GM19438 (cell line): Measurements from ENCODE around the gene PTGDS.

ENCODE experiments used
- ATAC-seq: cut with Tn5 transposase; IDR thresholded peaks from one replicate; pipeline ENCODE4 v1.9.1; 2021; ENCODE audit warnings: low read depth; ENCODE audit not compliant: unreplicated experiment

PTGDS gene

DNA sequence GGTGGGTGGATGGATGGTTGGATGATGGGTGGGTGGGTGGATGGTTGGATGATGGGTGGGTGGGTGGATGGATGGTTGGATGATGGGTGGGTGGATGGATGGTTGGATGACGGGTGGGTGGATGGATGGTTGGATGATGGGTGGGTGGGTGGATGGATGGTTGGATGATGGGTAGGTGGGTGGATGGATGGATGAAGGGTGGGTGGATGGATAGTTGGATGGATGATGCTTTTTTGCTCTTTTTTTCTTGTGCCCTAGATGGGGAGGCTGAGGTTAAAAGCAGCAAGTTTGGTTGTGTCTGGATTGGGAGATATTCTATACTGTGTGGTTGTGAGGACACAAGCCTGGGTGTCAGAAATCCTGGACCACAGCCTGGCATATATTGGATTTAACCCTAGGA lies 19.8 kb upstream of the PTGDS start:
- ATAC-seq = no peak

DNA sequence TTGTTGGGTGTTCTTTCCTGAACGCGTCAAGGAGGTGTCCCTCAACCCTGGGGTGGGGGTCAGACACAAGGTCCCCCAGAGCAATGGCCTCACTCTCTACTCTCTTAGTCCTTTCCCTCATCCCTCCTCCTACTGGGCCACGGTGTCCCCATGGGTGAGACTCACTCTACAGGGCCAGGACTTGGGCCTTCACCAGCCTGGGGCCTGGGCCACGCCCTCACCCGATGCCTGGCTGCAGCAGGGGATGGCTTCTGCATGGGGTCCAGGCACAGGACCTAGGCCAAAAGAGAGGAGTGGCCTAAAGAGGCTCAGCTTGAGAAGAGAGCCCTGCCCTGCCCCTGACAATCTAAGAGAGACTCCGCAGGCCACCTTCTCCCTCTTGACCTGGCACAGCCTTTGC lies 19.4 kb upstream of the PTGDS start:
- ATAC-seq = no peak

DNA sequence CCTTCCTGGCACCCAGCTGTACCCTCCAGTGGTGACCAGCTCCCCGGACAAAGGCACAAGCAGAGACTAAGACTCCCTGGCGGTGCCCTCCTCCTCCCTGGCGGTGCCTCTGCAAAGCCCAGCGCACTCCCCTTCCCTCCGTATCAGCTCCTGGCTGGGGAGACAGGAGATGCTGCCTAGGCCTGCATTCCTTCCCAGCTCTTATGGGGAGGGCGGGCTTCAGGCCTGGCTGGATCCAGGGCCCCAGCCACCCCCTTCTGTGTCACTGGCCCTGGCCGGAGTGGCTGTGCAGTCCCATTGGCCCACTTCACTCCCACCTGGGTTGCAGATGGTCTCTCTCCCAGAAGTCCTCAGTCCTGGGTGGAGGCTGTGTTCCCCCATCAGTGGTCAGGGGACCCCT lies 18.8 kb upstream of the PTGDS start:
- no peak for ATAC-seq

DNA sequence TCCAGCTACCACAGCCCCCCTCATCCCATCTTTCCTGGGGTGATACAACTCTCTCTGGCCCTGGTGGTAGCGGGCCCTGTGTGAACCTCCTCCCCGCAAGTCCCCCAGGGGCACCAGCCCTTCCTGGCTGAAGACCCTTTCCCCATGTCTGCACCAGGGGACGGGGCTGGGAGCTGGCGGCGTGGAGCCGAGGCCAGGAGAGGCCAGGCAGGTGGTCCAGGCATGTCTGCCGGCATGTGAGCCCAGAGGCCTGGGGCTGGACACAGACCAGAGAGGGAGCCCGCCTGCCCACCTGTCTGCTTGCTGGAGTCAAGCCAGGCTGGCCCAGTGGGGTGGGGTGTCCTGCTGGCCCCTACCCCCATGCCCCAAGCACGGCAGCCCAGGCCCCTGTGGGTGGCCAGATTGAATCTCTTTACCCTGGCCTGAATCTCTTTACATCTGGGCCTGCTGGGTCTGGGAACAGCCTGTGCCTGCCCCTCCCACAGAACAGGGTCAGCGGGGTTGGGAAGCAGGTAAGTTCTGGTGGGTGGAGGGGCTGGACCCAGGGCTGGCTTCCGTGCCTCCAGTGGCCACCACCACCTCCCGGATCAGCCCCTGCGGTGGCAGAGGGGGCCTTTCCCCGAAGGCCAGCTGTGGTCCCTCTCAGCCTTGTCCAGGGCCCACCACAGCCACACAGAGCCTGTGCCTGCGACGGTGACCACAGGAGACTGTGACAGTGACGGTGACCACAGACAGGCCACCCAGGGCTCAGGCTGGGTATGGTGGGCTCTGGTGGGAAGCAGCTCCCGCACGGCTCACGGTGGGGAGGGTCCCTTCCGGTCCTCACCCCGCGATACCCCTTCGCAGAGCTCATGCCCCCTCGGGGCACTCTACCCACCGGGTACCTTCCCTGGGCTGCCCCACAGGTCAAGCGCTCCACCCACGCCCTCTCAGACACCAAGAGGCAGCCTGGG lies 18.1 kb upstream of the PTGDS start:
- ATAC-seq = no peak

DNA sequence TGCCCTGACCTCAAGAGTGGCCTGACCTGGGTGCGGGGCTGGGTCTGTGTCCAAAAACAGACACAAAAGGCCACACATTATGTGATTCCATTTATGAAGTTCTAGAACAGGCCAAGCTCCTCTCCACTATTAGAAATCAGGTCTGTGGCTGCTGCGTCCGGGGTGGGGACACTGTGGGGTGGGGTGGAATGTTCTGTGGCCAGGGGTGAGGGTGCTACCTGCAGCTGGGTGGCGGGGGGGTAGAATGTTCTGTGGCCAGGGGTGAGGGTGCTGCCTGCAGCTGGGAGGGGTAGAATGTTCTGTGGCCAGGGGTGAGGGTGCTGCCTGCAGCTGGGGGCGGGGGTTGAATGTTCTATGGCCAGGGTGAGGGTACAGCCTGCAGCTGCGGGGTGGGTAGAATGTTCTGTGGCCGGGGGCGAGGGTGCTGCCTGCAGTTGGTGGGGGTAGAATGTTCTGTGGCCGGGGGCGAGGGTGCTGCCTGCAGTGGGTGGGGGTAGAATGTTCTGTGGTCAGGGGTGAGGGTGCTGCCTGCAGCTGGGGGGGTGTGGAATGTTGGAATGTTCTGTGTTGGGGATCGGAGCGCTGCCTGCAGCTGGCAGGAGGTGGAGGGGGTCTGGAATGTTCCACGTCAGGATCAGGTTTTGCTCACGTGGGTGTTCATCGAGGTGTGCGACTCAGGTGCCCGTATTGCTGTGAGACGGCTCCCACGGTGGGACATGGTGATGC lies 16.9 kb upstream of the PTGDS start:
- ATAC-seq = no peak

DNA sequence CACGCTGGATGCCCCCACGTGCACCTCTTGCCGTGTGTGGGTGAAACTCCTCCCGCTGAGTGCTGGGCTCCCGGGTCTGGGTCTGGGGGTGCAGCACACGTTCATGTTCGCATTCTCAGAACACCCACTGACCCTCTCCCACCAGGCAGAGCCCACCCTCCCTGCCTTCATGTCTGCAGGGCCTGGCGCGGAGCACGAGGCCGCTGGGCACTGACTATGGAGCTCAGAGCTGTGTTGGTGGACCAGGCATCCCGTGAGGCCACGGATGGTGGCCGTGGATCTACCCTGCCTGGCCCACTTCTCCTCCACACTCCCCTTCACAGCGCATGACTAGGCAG lies 16.4 kb upstream of the PTGDS start:
- no peak for ATAC-seq

DNA sequence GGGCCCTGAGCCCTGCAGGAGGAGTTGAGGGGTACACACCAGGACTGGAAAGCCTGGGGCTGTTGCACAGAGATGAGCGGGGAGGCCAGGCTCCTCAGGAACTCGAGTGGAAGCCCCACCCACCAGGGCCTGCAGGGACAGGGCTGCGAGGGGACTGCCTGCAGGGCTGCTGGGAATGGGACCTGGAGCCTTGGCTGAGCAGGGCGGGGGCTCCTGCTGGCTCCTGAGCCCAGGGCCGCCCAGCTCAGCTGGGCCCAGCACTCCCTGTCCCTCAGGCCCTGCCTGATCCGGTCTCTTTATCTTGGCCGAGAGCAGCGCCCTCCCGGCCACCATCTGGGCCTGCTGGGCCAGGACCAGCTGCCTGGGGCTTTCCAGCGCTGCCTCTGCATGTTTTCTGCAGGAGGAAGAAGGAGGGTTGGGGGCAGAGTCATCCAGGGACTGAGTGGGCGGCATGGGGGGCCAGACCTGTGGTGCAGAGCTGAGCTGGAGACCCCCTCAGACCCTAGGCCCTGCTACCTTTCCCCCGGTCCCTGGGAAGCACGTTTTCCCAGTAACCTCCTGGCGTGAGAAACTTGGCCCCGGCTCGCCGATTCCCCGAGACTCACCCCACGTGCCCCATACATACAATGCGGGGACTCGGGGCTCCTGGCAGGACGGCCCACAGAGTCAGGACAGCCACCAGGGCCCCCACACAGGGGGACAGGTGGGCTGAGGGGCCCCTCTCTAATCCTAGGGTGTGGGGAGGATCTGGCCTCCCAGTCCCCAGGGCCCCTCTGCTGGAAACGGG lies 15.8 kb upstream of the PTGDS start:
- ATAC-seq = no peak

DNA sequence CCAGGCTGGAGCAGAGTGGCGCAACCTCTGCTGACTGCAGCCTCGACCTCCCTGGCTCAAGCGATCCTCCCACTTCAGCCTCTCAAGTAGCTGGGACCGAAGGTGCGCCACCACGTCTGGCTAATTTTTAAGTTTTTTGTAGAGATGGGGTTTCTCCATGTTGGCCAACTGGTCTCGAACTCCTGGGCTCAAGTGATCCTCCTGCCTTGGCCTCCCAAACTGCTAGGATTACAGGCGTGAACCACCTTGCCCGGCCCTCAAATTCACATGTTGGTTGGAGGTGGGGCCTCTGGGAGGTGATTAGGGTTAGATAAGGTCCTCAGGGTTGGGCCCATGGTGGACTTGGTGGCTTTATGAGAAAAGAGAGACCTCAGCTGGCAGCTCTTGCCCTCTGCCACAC lies 15.1 kb upstream of the PTGDS start:
- no peak for ATAC-seq

DNA sequence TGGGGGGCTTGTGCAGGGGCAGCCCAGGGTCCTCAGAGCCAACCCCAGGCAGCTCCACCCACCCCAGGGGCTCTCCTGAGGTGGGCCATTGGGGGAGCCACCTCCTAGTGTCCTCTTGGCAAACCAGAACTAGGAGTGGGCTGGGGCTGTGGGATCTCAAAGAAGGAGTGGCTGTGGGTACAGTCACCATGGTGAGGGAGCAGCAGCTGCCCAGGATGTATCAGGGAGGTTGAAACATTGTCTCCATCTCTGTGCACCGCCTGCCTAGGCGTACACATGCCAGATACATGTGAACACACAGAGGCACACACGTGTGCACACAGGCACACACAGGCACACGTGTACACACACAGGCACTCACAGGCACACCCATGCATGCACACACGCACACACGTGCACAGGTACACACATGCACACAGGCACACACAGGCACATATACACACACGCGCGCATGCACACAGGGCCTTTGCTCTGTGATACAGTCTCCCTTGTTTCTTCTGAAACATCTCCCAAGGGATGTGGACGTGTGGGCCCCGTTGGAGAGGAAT lies 14.5 kb upstream of the PTGDS start:
- no peak for ATAC-seq

DNA sequence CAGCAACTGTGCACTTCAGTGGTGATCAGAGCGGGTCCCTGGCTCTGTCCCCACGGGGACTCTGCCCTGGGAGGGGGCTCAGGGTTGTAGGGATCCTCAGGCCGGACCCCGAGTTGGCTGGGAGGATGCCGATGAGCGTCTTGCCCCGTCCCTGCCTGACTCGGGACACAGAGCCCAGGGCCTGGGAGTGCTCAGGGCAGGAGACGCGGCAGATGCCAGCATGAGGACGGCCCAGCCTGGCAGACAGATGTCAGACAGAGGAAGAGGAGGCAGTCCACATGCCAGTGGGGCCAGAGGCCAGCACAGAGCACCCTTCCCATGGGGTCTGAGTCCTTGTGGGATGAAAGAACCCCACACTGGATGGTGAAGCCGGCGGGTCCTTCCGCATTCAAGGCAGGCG lies 14.0 kb upstream of the PTGDS start:
- ATAC-seq = no peak

DNA sequence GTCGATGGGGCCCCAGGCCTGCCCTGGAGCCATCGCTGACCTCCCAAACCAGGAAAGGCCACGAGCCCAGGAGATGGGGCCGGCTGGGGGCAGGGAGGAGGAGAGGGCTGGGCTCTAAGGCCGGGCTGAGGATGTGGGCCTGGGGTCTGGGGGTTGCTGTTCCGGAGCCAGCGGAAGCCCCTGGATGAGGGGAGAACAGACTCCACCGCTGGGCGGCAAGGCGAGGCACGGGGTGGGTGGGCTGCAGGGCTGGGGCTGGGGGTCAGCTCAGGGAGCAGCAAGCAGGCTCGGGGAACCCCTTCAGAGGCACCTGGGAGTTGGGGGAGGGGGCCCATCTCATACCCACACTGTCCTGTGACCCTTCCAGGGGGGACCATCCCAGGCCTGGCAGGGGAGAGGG lies 13.6 kb upstream of the PTGDS start:
- ATAC-seq = no peak

DNA sequence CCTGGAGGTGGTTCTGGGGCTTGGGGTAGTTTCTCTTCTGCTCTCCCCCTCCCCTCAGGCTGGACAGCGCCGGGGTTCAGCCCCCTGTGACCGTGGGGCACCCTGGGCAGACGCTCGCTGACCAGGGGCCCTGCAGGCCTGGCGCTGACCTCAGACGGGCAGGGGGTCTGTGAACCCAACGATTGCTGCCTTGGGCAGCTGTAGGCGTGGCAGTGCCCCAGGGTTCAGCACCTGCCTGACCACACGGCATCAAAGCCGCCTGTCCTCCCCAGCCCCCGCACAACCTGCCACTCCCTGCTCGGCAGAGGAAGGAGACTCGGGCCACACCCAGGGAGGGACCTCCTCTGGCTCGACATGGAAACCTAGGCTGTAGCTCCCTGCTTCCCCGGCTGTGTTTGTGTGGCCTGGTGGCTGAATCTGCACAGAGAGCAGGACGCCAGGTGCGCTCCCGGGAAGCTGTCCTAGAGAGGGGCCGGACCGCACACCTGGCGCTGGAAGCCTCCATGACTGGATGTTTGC lies 13.1 kb upstream of the PTGDS start:
- no peak for ATAC-seq

DNA sequence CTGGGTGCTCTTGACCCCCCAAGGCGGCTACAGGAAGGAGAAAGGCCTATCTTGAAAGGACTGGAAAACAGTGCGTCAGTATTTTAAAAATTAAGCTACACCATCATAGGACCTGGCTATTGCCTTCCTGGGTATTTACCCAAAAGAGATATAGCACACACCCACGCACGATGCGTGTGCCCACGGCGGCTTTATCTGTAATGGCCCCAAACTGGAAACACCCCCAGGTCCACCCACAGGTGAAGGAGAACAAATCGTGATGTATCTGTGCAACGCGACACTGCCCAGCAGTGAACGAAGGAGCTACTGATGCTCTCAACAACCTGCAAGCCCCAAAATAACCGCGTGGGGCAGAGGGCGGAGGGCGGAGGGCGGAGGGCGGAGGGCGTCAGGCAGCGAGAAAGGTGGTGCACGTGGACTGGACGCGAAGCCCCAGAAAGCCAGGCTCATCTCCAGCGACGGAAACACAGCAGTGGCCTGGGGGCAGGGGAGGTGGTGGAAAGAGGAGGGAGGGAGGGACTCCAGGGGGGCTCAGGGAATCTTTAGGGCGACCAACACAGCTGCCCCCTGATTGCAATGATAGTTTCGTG lies 12.4 kb upstream of the PTGDS start:
- ATAC-seq = no peak

DNA sequence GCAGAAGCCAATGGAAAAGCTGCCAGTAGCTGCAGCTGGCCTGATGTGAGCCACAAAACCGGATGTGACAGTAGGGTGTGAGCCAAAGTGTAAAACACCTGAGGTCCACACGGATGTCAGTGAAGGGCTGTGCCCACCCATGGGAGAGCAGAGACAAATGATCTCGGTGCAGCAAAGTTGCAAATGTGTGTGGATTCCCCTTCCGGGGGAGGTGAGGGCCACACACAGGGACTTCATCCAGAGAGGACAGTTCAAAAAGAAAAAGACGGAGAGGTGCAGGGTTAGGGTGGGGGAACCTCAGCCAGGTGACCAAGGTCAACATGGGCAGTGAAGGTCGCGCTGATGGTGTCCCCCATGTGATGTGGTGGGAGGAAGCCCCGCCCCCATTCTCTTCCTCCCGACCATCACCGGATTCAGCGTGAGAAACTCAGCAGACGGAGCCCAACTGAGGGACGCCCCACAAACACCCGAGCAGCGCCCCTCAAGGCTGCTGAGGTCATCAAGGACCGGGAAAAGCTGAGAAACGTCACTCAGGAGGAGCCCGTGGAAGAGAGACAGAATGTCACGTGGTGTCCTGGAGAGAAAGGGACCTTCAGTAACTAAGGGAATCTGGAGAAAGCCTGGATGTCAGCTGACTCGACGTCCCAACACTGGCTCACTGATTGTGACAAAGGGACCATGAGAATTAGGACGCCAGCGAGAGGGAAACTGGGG lies 11.4 kb upstream of the PTGDS start:
- no peak for ATAC-seq

DNA sequence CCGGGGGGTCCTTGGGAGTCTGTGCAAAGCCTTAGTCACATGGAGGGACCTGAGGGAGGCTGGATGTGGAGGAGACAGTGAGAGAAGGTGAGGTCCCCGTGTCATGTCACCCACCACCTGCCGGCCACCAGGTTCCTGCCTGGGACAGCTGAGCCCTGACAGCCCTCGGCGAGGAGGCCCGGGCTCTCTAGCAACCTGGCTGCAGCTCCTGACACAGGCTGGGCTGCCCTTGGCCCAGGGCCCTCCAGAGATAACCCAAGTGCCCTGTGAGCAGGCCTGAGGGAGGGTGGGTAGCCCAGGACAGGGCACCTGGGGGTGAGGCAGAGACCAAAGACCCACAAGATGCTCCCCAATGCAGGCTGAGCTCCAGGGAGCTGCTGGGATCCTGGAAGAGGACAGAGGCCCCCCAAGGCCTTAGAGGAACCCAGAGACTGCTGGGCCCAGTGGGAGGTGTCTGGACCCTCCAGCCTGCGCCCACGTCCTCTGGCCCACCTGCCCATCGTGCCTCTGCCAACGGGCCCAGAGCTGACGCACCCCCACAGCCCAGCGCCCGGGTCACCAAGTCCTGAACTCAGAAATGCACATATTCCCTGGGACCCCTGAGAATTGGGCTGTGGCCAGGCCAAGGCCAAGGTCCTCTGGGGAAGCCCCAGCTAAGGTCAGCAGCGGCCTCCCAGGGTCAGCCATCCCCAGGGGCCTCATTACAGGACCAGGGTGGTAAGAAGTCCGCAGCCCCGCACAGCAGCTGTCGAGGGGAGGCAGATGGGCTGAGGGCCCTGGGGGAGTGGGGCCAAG lies 8.8 kb upstream of the PTGDS start:
- ATAC-seq = no peak

DNA sequence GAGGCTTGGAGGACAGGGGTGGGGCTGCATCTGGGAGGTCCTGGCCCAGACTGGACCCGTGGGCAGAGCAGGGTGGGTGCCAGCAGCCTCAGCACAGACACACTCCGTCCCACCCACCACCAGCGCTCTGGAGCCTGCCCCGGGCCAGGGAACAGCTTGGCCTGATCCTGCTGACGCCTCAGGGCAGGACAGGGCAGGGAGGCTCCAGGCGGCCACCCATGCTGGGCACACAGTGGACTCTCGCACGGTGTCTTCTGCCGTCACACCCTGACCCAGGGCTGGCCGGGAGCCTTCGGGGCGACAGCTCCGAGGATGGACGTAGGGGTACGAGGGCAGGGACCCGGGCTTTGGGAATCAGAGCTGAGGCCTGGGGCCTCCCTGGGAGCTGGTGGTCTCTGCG lies 8.2 kb upstream of the PTGDS start:
- ATAC-seq = no peak

DNA sequence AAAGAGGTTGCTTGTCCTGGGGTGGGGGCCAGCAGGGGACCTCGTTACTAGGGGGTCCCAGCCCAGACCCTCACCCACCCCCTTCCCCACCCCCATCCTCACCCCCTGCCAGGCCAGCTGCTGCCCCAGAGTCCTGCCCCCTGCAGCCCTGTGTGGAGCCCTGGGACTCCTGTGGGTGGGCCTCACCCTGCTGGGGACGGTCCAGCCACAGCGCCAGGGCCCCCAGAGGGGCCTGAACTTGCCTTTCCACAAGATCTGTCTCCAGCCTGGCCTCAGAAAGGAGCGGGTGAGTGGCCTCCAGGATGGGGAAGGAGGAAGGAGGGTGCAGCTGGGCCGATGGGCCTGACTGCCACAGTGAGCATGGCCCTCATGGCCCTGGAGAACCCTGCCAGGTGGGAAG lies 7.5 kb upstream of the PTGDS start:
- ATAC-seq = no peak

DNA sequence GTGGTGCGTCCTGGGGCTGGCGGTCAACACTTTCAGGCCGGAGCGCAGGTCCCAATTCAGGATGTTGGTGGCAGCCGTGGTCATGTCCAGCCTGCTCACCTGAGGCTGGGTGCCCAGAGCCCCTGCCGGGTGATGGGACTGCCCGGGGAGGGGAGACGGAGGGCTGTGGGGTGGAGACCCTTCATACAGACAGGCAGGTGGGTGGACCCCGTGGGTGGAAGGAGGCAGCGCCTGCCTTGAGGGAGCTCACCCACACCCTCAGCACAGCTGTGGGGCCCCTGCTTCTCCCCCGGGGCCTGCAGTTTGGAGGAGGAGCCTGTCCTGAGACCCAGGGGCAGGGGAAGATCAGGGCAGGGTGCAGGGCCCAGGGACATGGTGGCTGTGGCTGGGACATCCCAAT lies 6.9 kb upstream of the PTGDS start:
- ATAC-seq = no peak

DNA sequence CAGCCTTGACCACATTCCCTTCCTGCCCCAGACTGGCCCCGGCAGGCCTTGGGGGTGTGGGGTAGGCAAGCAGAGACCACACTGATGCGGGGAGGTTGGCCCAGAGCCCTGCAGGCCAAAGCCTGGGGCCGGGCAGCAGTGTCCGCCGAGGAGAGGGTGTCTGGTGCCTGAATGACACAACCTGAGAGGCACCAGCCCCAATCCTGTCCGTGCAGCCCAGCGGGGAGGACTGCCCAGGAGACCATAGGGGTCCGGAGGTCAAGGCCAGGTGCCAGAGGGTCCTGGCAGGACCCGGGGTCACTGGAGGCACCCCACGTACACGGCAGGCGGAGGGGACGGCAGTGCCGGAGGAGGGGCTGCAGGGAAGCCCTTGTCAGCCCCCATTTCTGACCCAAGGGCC lies 5.6 kb upstream of the PTGDS start:
- ATAC-seq = no peak
